ENCODE measurements around the gene MPIG6B.
A peak's percentile ranks its signal among the peaks of the same experiment; 100 is the strongest.

The MPIG6B gene

GRCh38 chr6:31680226-31681134, 42.7 kb upstream of the MPIG6B start, which contains the start of gene LY6G5C:
Gene LY6G5C (minus strand): TSS chr6:31681067. CDS start chr6:31680373, 694 bp downstream.
- CTCF ChIA-PET = interaction anchor here (0.5 to 2.3 kb wide), 31 partner anchors 10 to 1114 kb away, joined by 3 to 24 read pairs (median 4); partner anchors contain the start of genes CSNK2B, LY6G6C and MSH5
- H3K4me1 ChIP-seq (ENCODE audit: control insufficient read depth, insufficient read depth, low read length) = no peaks in the 10 kb centered on the region; the same call in 1 of the 2 replicates
- H3K36me3 ChIP-seq (ENCODE audit: control insufficient read depth in 2 of 2, insufficient read depth in 1 of 2, low read length in 2 of 2) = peaks cover 0 to 5% of the 10 kb centered on the region in 2 experiments; a peak in 1 of 3 replicates
- peak within 1 kb of the TSS; percentile 27 for H3K4me3 ChIP-seq (ENCODE audit: low read depth, low read length)
- no peak within 1 kb of the TSS; the same call in 1 of the 2 replicates for H3K27ac ChIP-seq (ENCODE audit: extremely low read depth, low read depth, low read length)
- POLR2A ChIA-PET = interaction anchor here (0.6 to 2.1 kb wide), 15 partner anchors 9 to 272 kb away, joined by 3 to 15 read pairs (median 4); partner anchors contain the start of genes ABHD16A, C6orf47, CSNK2B and GPANK1
- no peaks in the 10 kb centered on the region for H3K9me3 ChIP-seq (ENCODE audit: control insufficient read depth, insufficient read depth, low read depth, low read length)
- no peak for TF ChIP-seq GLIS1 (tag by site-specific recombination; IDR thresholded peaks at IDR 0.05)
- no peak for TF ChIP-seq ZNF510 (tag by site-specific recombination; IDR thresholded peaks at IDR 0.05; ENCODE audit: insufficient replicate concordance)
- TF ChIP-seq ZNF362 (tag by site-specific recombination; IDR thresholded peaks at IDR 0.05) = no peak
- 0 out of 2 replicates have a peak, but pooled peaks have one; percentile 15 for TF ChIP-seq ZNF341 (tag by site-specific recombination; IDR thresholded peaks at IDR 0.05; ENCODE audit: low read depth)
- TF ChIP-seq ZNF26 (tag by site-specific recombination; IDR thresholded peaks at IDR 0.05) = no peak
- peak; percentile 76 for TF ChIP-seq ZNF76 (tag by site-specific recombination; IDR thresholded peaks at IDR 0.05; ENCODE audit: borderline replicate concordance, low read depth)
- TF ChIP-seq ZNF664 (tag by site-specific recombination; IDR thresholded peaks at IDR 0.05) = no peak
- TF ChIP-seq YY2 (tag by site-specific recombination; IDR thresholded peaks at IDR 0.05) = no peak
- peak; percentile 28; the same call in 1 of the 2 replicates for TF ChIP-seq ZSCAN30 (tag by site-specific recombination; IDR thresholded peaks at IDR 0.05)
- TF ChIP-seq ZNF639 (tag by site-specific recombination; IDR thresholded peaks at IDR 0.05) = no peak
- peak; percentile 34; the same call in 1 of the 2 replicates for TF ChIP-seq ZNF2 (tag by site-specific recombination; IDR thresholded peaks at IDR 0.05)
- TF ChIP-seq ZNF354C (tag by site-specific recombination; IDR thresholded peaks at IDR 0.05; ENCODE audit: borderline replicate concordance, low read depth) = no peak
- 0 out of 2 replicates have a peak, but pooled peaks have one; percentile 17 for TF ChIP-seq ZNF629 (tag by site-specific recombination; IDR thresholded peaks at IDR 0.05)
- no peak for TF ChIP-seq ZNF837 (tag by site-specific recombination; IDR thresholded peaks at IDR 0.05)
- TF ChIP-seq ZNF701 (tag by site-specific recombination; IDR thresholded peaks at IDR 0.05) = no peak
- no peak for TF ChIP-seq TRIM28 (IDR thresholded peaks at IDR 0.05; ENCODE audit: borderline replicate concordance, low read length)
- TF ChIP-seq ZNF391 (tag by site-specific recombination; IDR thresholded peaks at IDR 0.05; ENCODE audit: borderline replicate concordance, low read depth) = no peak
- peak; percentile 70 for TF ChIP-seq ZEB2 (tag by site-specific recombination; IDR thresholded peaks at IDR 0.05)
- TF ChIP-seq ZNF473 (tag by site-specific recombination; IDR thresholded peaks at IDR 0.05) = no peak
- TF ChIP-seq ZIC2 (tag by site-specific recombination; IDR thresholded peaks at IDR 0.05) = no peak
- no peak for TF ChIP-seq ZNF830 (tag by site-specific recombination; IDR thresholded peaks at IDR 0.05; ENCODE audit: low read depth)
- TF ChIP-seq CTCF (tag by site-specific recombination; IDR thresholded peaks at IDR 0.05) = peak; percentile 68; the same call in 1 of the 2 replicates
- TF ChIP-seq ZNF423 (tag by site-specific recombination; IDR thresholded peaks at IDR 0.05) = no peak
- no peak for TF ChIP-seq ZNF175 (tag by site-specific recombination; IDR thresholded peaks at IDR 0.05)
- no peak for TF ChIP-seq ZNF658 (tag by site-specific recombination; IDR thresholded peaks at IDR 0.05)
- peak; percentile 60 for TF ChIP-seq PRDM10 (tag by site-specific recombination; IDR thresholded peaks at IDR 0.05)
